H1 (cell line): Measurements from ENCODE around the gene CDRT4. TPM values are rescaled to one million over a fixed set of nuclear protein-coding genes. Genes with fewer than 3 reads are reported as not detected.
A peak's percentile ranks its signal among the peaks of the same experiment; 100 is the strongest.

ENCODE experiments used
- CTCF ChIA-PET: fragments of 300-600 bp; sonication (Branson Sonifier 250); formaldehyde crosslinking; loops from one replicate; lab custom pipeline; 2021; ENCODE audit not compliant: partially characterized antibody; lab: Charles Lee
- POLR2A ChIA-PET: fragments of 300-600 bp; sonication (Branson Sonifier 250); formaldehyde crosslinking; loops from one replicate; lab custom pipeline; 2021; ENCODE audit warnings: inconsistent platforms; ENCODE audit not compliant: partially characterized antibody; lab: Charles Lee
- DNase-seq, 2 experiments: peaks; one replicate each; pipeline versions ENCODE4 v3.0.0 to v3.0.0-alpha.2; 2010 to 2022; ENCODE audit warnings: low spot score in 2 of 2, low read depth in 1 of 2, mixed read lengths in 1 of 2
- FAIRE-seq: peaks from 2 replicates; lab custom pipeline; 2011; peaks lifted over from hg19 to GRCh38; lab: Jason Lieb, UNC
- H2AFZ ChIP-seq: 2 replicates; pipeline ENCODE4 v1.8.1; 2012; ENCODE audit warnings: low read length, inconsistent platforms
- H2AK5ac ChIP-seq: 2 replicates; pipeline ENCODE4 v1.6.1; 2013; ENCODE audit warnings: low read depth, low read length
- H2BK120ac ChIP-seq: replicated peaks from 2 replicates; pipeline ENCODE3; 2013; ENCODE audit warnings: low read depth, low read length, inconsistent platforms
- H2BK12ac ChIP-seq: 2 replicates; pipeline ENCODE4 v1.6.1; 2013; ENCODE audit warnings: low read depth, low read length
- H2BK15ac ChIP-seq: 2 replicates; pipeline ENCODE4 v1.6.1; 2013; ENCODE audit warnings: low read length
- H2BK20ac ChIP-seq: 2 replicates; pipeline ENCODE4 v1.6.1; 2013; ENCODE audit warnings: low read length
- H2BK5ac ChIP-seq: 2 replicates; pipeline ENCODE4 v1.6.1; 2013; ENCODE audit warnings: low read depth, low read length
- H3K14ac ChIP-seq: 2 replicates; pipeline ENCODE4 v1.6.1; 2013; ENCODE audit warnings: inconsistent platforms; ENCODE audit not compliant: insufficient read length
- H3K18ac ChIP-seq: 2 replicates; pipeline ENCODE4 v1.6.1; 2013; ENCODE audit warnings: low read length; ENCODE audit errors: extremely low read depth
- H3K23ac ChIP-seq: 2 replicates; pipeline ENCODE4 v1.6.1; 2013; ENCODE audit warnings: inconsistent platforms; ENCODE audit not compliant: insufficient read length
- H3K23me2 ChIP-seq: 2 replicates; pipeline ENCODE4 v1.6.1; 2013; ENCODE audit warnings: low read depth, low read length
- H3K27ac ChIP-seq: 2 replicates; pipeline ENCODE4 v1.6.1; 2011; ENCODE audit warnings: low read depth, low read length, inconsistent platforms
- H3K27me3 ChIP-seq, 4 experiments: replicated peaks in 1 of 4; 1 replicate in 1 of 4; 2 replicates in 3 of 4; pipeline versions ENCODE4 v1.6.1 to v1.8.1; 2011 to 2013; ENCODE audit warnings: low read length in 3 of 4, mild to moderate bottlenecking in 3 of 4, inconsistent platforms in 2 of 4, mixed read lengths in 2 of 4, moderate library complexity in 1 of 4; ENCODE audit not compliant: control insufficient read depth in 3 of 4, insufficient read depth in 3 of 4; ENCODE audit errors: extremely low read depth in 1 of 4
- H3K36me3 ChIP-seq, 4 experiments: 2 replicates each; pipeline versions ENCODE4 v1.6.1 to v1.8.1; 2011 to 2013; ENCODE audit warnings: mild to moderate bottlenecking in 4 of 4, low read length in 3 of 4, moderate library complexity in 2 of 4, control low read depth in 1 of 4, inconsistent platforms in 1 of 4; ENCODE audit not compliant: insufficient read depth in 4 of 4, control insufficient read depth in 2 of 4
- H3K4ac ChIP-seq: replicated peaks from 2 replicates; pipeline ENCODE3; 2013; ENCODE audit warnings: low read length, low read depth, mixed read lengths, inconsistent platforms; ENCODE audit not compliant: insufficient read length
- H3K4me1 ChIP-seq, 4 experiments: replicated peaks in 1 of 4; 1 replicate in 1 of 4; 2 replicates in 3 of 4; pipeline versions ENCODE4 v1.6.1 to v1.8.1; 2011 to 2013; ENCODE audit warnings: low read length in 3 of 4, inconsistent platforms in 2 of 4, mixed read lengths in 1 of 4; ENCODE audit not compliant: insufficient read depth in 4 of 4, control insufficient read depth in 3 of 4
- H3K4me2 ChIP-seq, 2 experiments: 2 replicates each; pipeline versions ENCODE4 v1.6.1 to v1.8.1; 2011 to 2013; ENCODE audit warnings: low read depth in 2 of 2, low read length in 2 of 2, control low read depth in 1 of 2, inconsistent platforms in 1 of 2, mild to moderate bottlenecking in 1 of 2; ENCODE audit not compliant: insufficient read depth in 1 of 2
- H3K4me3 ChIP-seq, 4 experiments: fragments of 200-600, 300-600 bp in 1 of 4; sonication (generic), shearing (Covaris generic), sonication (Bioruptor Twin) in 1 of 4; 2 replicates each; pipeline versions ENCODE4 v1.5.1 to v1.8.1; 2011 to 2016; ENCODE audit warnings: low read length in 4 of 4, low read depth in 3 of 4, control low read depth in 2 of 4, inconsistent platforms in 2 of 4, mild to moderate bottlenecking in 2 of 4, mixed read lengths in 1 of 4, moderate library complexity in 1 of 4; ENCODE audit not compliant: insufficient read depth in 2 of 4; ENCODE audit errors: extremely low read depth in 1 of 4
- H3K56ac ChIP-seq: replicated peaks from 2 replicates; pipeline ENCODE3; 2013; ENCODE audit warnings: low read depth, mild to moderate bottlenecking, mixed read lengths, low read length, inconsistent platforms; ENCODE audit not compliant: insufficient read length
- H3K79me1 ChIP-seq: 2 replicates; pipeline ENCODE4 v1.6.1; 2013; ENCODE audit warnings: low read depth, low read length, control low read depth
- H3K79me2 ChIP-seq, 2 experiments: 2 replicates each; pipeline versions ENCODE4 v1.6.1 to v1.8.1; 2012 to 2013; ENCODE audit warnings: low read length in 2 of 2, mild to moderate bottlenecking in 2 of 2, inconsistent platforms in 1 of 2; ENCODE audit not compliant: insufficient read depth in 2 of 2, control insufficient read depth in 1 of 2
- H3K9ac ChIP-seq, 4 experiments: replicated peaks in 1 of 4; 1 replicate in 1 of 4; 2 replicates in 3 of 4; pipeline versions ENCODE4 v1.6.1 to v1.8.1; 2011 to 2013; ENCODE audit warnings: low read depth in 3 of 4, low read length in 3 of 4, control low read depth in 2 of 4, mild to moderate bottlenecking in 2 of 4, moderate library complexity in 2 of 4, inconsistent platforms in 1 of 4; ENCODE audit errors: extremely low read depth in 1 of 4
- H3K9me3 ChIP-seq, 2 experiments: 2 replicates each; pipeline versions ENCODE4 v1.6.1 to v1.8.1; 2012 to 2013; ENCODE audit warnings: mild to moderate bottlenecking in 2 of 2, moderate library complexity in 2 of 2, control low read depth in 1 of 2, inconsistent platforms in 1 of 2, low read depth in 1 of 2, low read length in 1 of 2, mixed read lengths in 1 of 2; ENCODE audit not compliant: insufficient read depth in 2 of 2
- H4K20me1 ChIP-seq, 2 experiments: replicated peaks in 1 of 2; 2 replicates each; pipeline versions ENCODE3 to v1.8.1; 2011 to 2013; ENCODE audit warnings: inconsistent platforms in 2 of 2, low read length in 2 of 2, mild to moderate bottlenecking in 1 of 2; ENCODE audit not compliant: insufficient read depth in 2 of 2, control insufficient read depth in 1 of 2
- H4K5ac ChIP-seq: 2 replicates; pipeline ENCODE4 v1.6.1; 2013; ENCODE audit warnings: low read length, low read depth, mixed read lengths, inconsistent platforms; ENCODE audit not compliant: insufficient read length
- H4K8ac ChIP-seq: 2 replicates; pipeline ENCODE4 v1.8.0; 2013; ENCODE audit warnings: mild to moderate bottlenecking, moderate library complexity, low read length, inconsistent platforms; ENCODE audit not compliant: insufficient read depth; ENCODE audit errors: extremely low read depth
- H4K91ac ChIP-seq: replicated peaks from 2 replicates; pipeline ENCODE3; 2013; ENCODE audit warnings: low read length, mixed read lengths, inconsistent platforms; ENCODE audit not compliant: insufficient read length
- CHD1 ChIP-seq: IDR thresholded peaks from 2 replicates; pipeline ENCODE4 v1.6.1; 2012; ENCODE audit warnings: low read depth, low read length, improper control_type of control experiment
- CREB1 ChIP-seq: IDR thresholded peaks from 2 replicates; pipeline ENCODE4 v1.6.1; 2012; ENCODE audit warnings: inconsistent platforms
- PHF8 ChIP-seq: fragments of 200-600 bp; sonication (generic); conservative IDR thresholded peaks from 2 replicates; pipeline ENCODE4 v1.7.1; 2012; ENCODE audit warnings: low read depth, mild to moderate bottlenecking, inconsistent platforms, low read length, moderate library complexity
- POLR2A ChIP-seq, 2 experiments: IDR thresholded peaks; 1 replicate in 1 of 2; 2 replicates in 1 of 2; pipeline ENCODE4 v1.6.1; 2011; ENCODE audit warnings: low read depth in 2 of 2, low read length in 2 of 2, mild to moderate bottlenecking in 2 of 2; ENCODE audit errors: control extremely low read depth in 1 of 2
- POLR2AphosphoS5 ChIP-seq: IDR thresholded peaks from 2 replicates; pipeline ENCODE4 v1.6.1; 2011; ENCODE audit warnings: low read depth, low read length
- SIX5 ChIP-seq: IDR thresholded peaks from 2 replicates; pipeline ENCODE4 v1.6.1; 2011; ENCODE audit warnings: mild to moderate bottlenecking, low read depth, low read length
- TBP ChIP-seq: IDR thresholded peaks from 2 replicates; pipeline ENCODE4 v1.6.1; 2011; ENCODE audit warnings: low read depth, low read length, improper control_type of control experiment
- TEAD4 ChIP-seq: IDR thresholded peaks from 2 replicates; pipeline ENCODE4 v1.6.1; 2012; ENCODE audit warnings: low read depth, low read length, inconsistent platforms, mixed read lengths
- WGBS, 2 experiments: shearing (Covaris generic) in 1 of 2; methylation state at CpG; one replicate each; pipeline versions ENCODE4 v1.1.6 to v1.1.7; 2013 to 2015; ENCODE audit warnings: low lambda C conversion rate in 2 of 2, mixed read lengths in 2 of 2, inconsistent platforms in 1 of 2, low coverage in 1 of 2, missing lambda C conversion rate in 1 of 2; ENCODE audit not compliant: insufficient replicate concordance in 2 of 2, insufficient coverage in 1 of 2, insufficient read length in 1 of 2; ENCODE audit errors: extremely low coverage in 1 of 2, missing lambda C conversion rate in 1 of 2; 5-methylcytosine and 5-hydroxymethylcytosine counted together
- polyA plus RNA-seq, 7 experiments: library from polyadenylated mRNA; depleted of rRNA in 3 of 7; stranded (reverse) in 5 of 7; unstranded in 2 of 7; fragments of >200 nt in 5 of 7; fragments of 200-250 nt in 2 of 7; gene quantifications; 1 replicate in 5 of 7; 2 replicates in 1 of 7; 4 replicates in 1 of 7; pipeline versions ENCODE4 v1.2.1 to v1.2.3, GENCODE V29; 2011 to 2013; ENCODE audit warnings: missing spikeins in 2 of 7, mixed read lengths in 2 of 7
- total RNA-seq: library from RNA; stranded (reverse); fragmentation: NEBNext Ultra II Directional; extraction: Animal tissue kit (Norgen Biotek cat#: 25700); gene quantifications from 2 replicates; pipeline ENCODE4 v1.2.1, GENCODE V29; 2021
- TF ChIP-seq, protein P1 (sequence below): IDR thresholded peaks from 2 replicates; pipeline ENCODE4 v1.6.1; 2011; ENCODE audit warnings: low read length, improper control_type of control experiment
- TF ChIP-seq, protein P2 (sequence below): IDR thresholded peaks from 2 replicates; pipeline ENCODE4 v1.6.1; 2012; ENCODE audit warnings: inconsistent platforms

CDRT4 gene
- total and polyA plus RNA-seq, 2 of the 8 experiments (the other 6 are each of a cell fraction or from before 2014, with no cell fraction given): 2.6 to 5.6 TPM

DNA sequence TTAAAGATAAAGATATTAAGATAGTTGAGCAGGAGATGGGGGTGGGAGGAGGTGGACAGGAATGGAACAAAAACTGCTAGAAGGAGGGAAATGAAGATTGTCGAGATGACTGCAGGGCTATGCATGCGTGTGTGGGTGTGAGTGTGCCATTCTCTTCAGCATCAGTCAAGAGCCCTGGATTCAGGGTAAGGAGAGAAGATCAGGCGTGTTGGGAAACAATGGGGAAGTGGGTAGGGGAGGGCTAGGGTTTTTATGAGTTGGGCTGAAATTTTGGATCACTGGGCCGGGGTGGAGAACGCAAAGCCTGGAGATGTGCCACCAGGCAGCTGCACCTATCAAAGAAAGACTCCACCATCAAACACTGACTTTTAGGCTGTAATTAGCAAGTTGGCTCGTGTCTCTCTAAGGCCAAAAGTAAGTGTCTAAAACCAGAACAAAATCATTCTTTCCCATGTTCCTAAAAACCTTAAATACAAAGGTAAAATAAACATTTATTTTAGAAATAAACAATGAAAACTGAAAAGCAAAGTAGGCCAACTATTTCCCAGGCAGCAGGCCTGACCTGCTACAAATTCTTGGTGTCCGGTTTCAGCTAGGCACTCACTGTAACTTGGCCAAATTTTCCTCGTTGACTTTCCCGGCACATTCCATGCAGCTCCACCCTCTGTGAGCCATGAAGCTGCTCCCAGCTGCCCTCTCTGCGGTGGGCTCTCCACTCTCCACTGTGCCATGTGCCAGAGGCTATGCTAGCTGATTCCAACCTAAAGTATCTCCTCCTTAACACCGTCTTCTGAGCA is 4.2 kb downstream of the CDRT4 start:
- Histone ChIP-seq H3K4ac (no peak overlapping the region), H2BK15ac (no peak overlapping the region), H3K9ac (no peak overlapping the region), H2BK5ac (no peak overlapping the region), H3K27ac (no peak overlapping the region), H3K36me3 (no peaks in the 10 kb centered on the region; a peak in 1 of 8 replicates), H3K18ac (no peak overlapping the region), H3K4me3 (no peak overlapping the region), H3K27me3 (0 out of 7 replicates have a peak, but pooled peaks cover 0 to 3% (median 0%) of the 10 kb centered on the region in 4 experiments), H3K56ac (no peak overlapping the region), H3K23me2 (peaks cover 10% of the 10 kb centered on the region), H3K23ac (no peak overlapping the region), H3K14ac (no peak overlapping the region), H4K8ac (no peak overlapping the region), H4K20me1 (peaks cover 0 to 10% of the 10 kb centered on the region in 2 experiments), H2AK5ac (no peak overlapping the region), H4K91ac (no peak overlapping the region), H3K79me2 (no peaks in the 10 kb centered on the region), H2BK120ac (no peak overlapping the region), H2BK20ac (no peak overlapping the region), H3K4me2 (no peak overlapping the region), H3K4me1 (peaks cover 0 to 3% (median 0%) of the 10 kb centered on the region in 4 experiments; a peak in 1 of 7 replicates), H4K5ac (no peak overlapping the region), H3K9me3 (no peaks in the 10 kb centered on the region), H2BK12ac (no peak overlapping the region), H2AFZ (no peak overlapping the region), H3K79me1 (peaks cover 8% of the 10 kb centered on the region; the same call in 1 of the 2 replicates)
- FAIRE-seq (peak; percentile 7), DNase-seq (no peak)
- 84% methylated on average over 11 of the region's 11 CpGs; no CpG with 5 or more reads in 1 of the 2 experiments for WGBS, 2 experiments
- POLR2A ChIA-PET: no interaction called here
- CTCF ChIA-PET: interaction anchor here (1.1 to 2.3 kb wide), 5 partner anchors 25 to 250 kb away, joined by 3 to 10 read pairs (median 8); no protein-coding TSS in a partner anchor
- TF ChIP-seq CREB1 (no peak), SIX5 (no peak), TBP (no peak), CHD1 (no peak), PHF8 (no peak), POLR2AphosphoS5 (no peak), POLR2A (IDR thresholded peaks at IDR 0.05; ENCODE audit: control extremely low read depth in 1 of 2, low read depth in 2 of 2, low read length in 2 of 2) (no peak), TEAD4 (peak; percentile 58; the same call in 1 of the 2 replicates)
- TF ChIP-seq, protein P1, sequence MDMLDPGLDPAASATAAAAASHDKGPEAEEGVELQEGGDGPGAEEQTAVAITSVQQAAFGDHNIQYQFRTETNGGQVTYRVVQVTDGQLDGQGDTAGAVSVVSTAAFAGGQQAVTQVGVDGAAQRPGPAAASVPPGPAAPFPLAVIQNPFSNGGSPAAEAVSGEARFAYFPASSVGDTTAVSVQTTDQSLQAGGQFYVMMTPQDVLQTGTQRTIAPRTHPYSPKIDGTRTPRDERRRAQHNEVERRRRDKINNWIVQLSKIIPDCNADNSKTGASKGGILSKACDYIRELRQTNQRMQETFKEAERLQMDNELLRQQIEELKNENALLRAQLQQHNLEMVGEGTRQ: no peak
- TF ChIP-seq, protein P2, sequence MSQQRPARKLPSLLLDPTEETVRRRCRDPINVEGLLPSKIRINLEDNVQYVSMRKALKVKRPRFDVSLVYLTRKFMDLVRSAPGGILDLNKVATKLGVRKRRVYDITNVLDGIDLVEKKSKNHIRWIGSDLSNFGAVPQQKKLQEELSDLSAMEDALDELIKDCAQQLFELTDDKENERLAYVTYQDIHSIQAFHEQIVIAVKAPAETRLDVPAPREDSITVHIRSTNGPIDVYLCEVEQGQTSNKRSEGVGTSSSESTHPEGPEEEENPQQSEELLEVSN: 0 out of 2 replicates have a peak, but pooled peaks have one; percentile 14
